ENCODE measurements around the gene MAPK6. TPM values are rescaled to one million over a fixed set of nuclear protein-coding genes. Genes with fewer than 3 reads are reported as not detected.

MAPK6 gene
- total RNA-seq (10 to 100 TPM; 19.2 to 44.1 (median 25.3) TPM), polyA plus RNA-seq (1 to 10 TPM; 5.1 to 6.0 TPM), total RNA-seq (67.2 reads per million, percentile 77 among the genes with 10 or more reads in this experiment)

DNA sequence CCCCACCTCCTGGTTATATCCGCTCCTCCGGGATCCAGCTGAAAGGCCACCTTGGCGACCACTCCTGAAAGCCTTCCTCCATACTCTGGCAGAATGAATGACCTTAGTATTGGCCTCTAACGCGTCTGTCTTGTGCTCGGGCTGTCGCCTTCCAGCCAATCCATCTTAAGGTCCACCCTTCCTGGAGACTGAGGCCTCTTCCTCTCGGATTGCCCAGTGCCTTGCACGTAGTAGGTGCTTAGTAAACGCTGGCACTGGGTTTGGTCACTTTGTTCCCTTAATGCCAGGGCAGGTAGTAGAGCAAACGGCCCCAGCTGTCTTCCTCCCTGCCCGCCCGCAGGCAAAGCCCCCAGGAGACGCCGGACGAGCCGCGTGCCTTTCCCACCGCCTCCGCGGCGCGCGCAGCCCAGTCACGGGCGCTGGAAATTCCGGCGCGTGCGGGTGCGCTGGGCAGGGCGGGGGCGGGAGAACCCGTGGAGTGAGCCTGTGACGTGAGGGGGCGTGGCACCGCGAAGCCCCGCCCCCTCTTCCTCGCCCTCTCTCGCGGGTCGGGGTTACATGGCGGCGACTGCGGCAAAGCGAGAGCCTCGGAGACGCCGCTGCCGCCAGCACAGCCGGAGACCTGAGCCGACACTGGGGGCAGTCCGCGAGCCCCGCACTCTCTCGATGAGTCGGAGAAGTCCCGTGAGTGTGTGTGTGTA, at the start of gene MAPK6:
MAPK6 (plus strand) TSS at position 527 of the 701 bp plus-strand sequence. CDS start 27,242 bp downstream, outside the sequence.
- Mint-ChIP-seq H3K4me3 (peak within 1 kb of the TSS; percentile 90 to 99 (median 96)), H3K36me3 (peaks cover 0 to 5% (median 0%) of the 10 kb centered on the region in 5 donors), H3K4me1 (peaks cover 32 to 50% (median 39%) of the 10 kb centered on the region in 7 donors), H3K9me3 (no peaks in the 10 kb centered on the region), H3K27ac (peak within 1 kb of the TSS; percentile 88 to 100 (median 98)), H3K27me3 (peaks cover 0 to 15% (median 0%) of the 10 kb centered on the region in 5 donors)
- Histone ChIP-seq H3K27ac (ENCODE audit: low read depth, low read length) (peak within 1 kb of the TSS; percentile 88), H3K27me3 (ENCODE audit: control insufficient read depth in 2 of 2, insufficient read depth in 2 of 2, low read length in 2 of 2) (no peaks in the 10 kb centered on the region), H3K4me1 (ENCODE audit: control insufficient read depth in 2 of 2, insufficient read depth in 2 of 2, low read length in 2 of 2) (peaks cover 9 to 29% of the 10 kb centered on the region in 2 donors), H3K9me3 (ENCODE audit: control insufficient read depth in 2 of 3, low read length in 3 of 3) (no peaks in the 10 kb centered on the region), H3K36me3 (ENCODE audit: control insufficient read depth in 2 of 3, insufficient read depth in 3 of 3, low read length in 3 of 3) (no peaks in the 10 kb centered on the region), H3K4me3 (ENCODE audit: low read length) (peak within 1 kb of the TSS; percentile 79)
- ATAC-seq (peak; percentile 95), DNase-seq (peak; percentile 91 to 96 (median 94))
- ChIA-PET CTCF (no interaction called here), POLR2A (interaction anchor here (0.9 to 1.1 kb wide), 2 partner anchors 25 to 61 kb away, joined by 3 to 4 read pairs; no protein-coding TSS in a partner anchor)
- intact Hi-C loops (cut with micrococcal nuclease) = loop anchor here (1.0 kb wide), 7 partner anchors 13 to 161 kb away; partner anchors contain the start of gene LEO1 (in 2 of the 2)

DNA sequence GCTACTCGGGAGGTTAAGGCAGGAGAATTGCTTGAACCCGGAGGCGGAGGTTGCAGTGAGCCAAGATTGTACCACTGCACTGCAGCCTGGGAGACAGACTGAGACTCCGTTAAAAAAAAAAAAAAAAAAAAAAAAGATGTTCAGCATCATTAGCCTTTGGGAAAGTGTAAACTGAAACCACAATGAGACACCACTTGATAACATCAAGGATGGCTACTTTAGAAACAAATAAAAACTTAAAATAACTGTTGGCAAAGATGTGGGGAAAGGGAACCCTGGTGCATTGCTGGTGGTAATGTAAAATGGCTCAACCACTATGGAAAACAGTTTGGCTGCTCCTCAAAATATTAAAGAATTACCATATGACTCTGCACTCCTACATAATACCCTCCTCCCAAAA, 49.3 kb upstream of the MAPK6 start:
- peaks cover 11 to 13% of the 10 kb centered on the region in 2 donors for H3K4me1 ChIP-seq (ENCODE audit: control insufficient read depth in 2 of 2, insufficient read depth in 2 of 2, low read length in 2 of 2)
- no peak for ATAC-seq

DNA sequence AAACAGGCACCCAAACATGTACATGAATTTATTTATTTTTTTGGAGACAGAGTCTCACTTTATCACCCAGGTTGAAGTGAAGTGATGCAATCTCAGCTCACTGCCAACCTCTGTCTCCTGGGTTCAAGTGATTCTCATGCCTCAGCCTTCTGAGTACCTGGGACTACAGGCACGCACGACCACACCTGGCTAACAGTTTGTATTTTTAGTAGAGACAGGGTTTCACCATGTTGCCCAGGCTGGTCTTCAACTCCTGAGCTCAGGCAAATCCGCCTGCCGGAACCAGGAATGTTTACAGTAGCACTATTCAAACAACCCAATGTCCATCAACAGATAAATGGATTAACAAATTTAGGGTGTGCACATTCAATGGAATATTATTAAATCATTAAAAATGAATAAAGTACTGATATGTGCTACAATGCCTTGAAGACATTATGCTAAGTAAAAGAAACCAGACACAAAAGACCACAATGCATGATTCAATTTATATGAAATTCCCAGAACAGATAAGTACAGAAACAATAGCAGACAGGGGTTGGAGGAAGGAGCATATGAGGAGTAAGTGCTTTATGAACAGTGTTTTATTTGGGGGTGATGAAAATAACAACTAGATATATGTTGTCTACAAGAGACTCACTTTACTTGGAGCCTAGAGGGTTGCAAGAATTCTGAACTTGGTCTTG, 48.7 kb upstream of the MAPK6 start:
- Histone ChIP-seq H3K4me1 (ENCODE audit: control insufficient read depth in 2 of 2, insufficient read depth in 2 of 2, low read length in 2 of 2) (peaks cover 11 to 13% of the 10 kb centered on the region in 2 donors), H3K36me3 (ENCODE audit: control insufficient read depth in 2 of 3, insufficient read depth in 3 of 3, low read length in 3 of 3) (peaks cover 0 to 12% (median 0%) of the 10 kb centered on the region in 3 experiments), H3K27ac (ENCODE audit: low read depth, low read length) (no peak overlapping the region), H3K4me3 (ENCODE audit: low read length) (peak overlapping the region; percentile 95), H3K27me3 (ENCODE audit: control insufficient read depth in 2 of 2, insufficient read depth in 2 of 2, low read length in 2 of 2) (no peaks in the 10 kb centered on the region), H3K9me3 (ENCODE audit: control insufficient read depth in 2 of 3, low read length in 3 of 3) (peaks cover 0 to 10% (median 0%) of the 10 kb centered on the region in 3 experiments)
- H3K4me3 Mint-ChIP-seq = peak overlapping the region; percentile 97 to 99 (median 98)
- peaks cover 12 to 28% (median 25%) of the 10 kb centered on the region in 5 donors for H3K36me3 Mint-ChIP-seq
- H3K27ac Mint-ChIP-seq = peak overlapping the region; percentile 94 to 100 (median 98)
- ChIA-PET CTCF (interaction anchor here (0.9 to 2.6 kb wide), 4 partner anchors 14 to 107 kb away, joined by 3 to 13 read pairs (median 4); no protein-coding TSS in a partner anchor), POLR2A (interaction anchor here (0.6 to 3.4 kb wide), 6 partner anchors 11 to 1025 kb away, joined by 3 to 19 read pairs (median 8); no protein-coding TSS in a partner anchor)
- H3K4me1 Mint-ChIP-seq = peaks cover 20 to 45% (median 38%) of the 10 kb centered on the region in 7 donors
- no peak for ATAC-seq
- DNase-seq = no peak
- peaks cover 0 to 27% (median 9%) of the 10 kb centered on the region in 11 donors for H3K9me3 Mint-ChIP-seq
- peaks cover 0 to 3% (median 0%) of the 10 kb centered on the region in 5 donors for H3K27me3 Mint-ChIP-seq
- intact Hi-C loops (cut with micrococcal nuclease) = loop anchor here in 1 of 2 donors (5.0 kb wide), 3 partner anchors 37 to 707 kb away; partner anchors contain the start of genes ATOSA and TMOD3

More for the DNA sequence above, 49.3 kb upstream of the MAPK6 start:
- Mint-ChIP-seq H3K36me3 (peaks cover 12 to 31% (median 29%) of the 10 kb centered on the region in 5 donors), H3K4me1 (peaks cover 22 to 50% (median 42%) of the 10 kb centered on the region in 7 donors), H3K27ac (peak overlapping the region in 2 of 9 donors; percentile 56 to 63), H3K4me3 (peak overlapping the region in 9 of 10 donors; percentile 3 to 99 (median 98)), H3K9me3 (peaks cover 0 to 27% (median 9%) of the 10 kb centered on the region in 11 donors), H3K27me3 (peaks cover 0 to 3% (median 0%) of the 10 kb centered on the region in 5 donors)
- ChIA-PET CTCF (interaction anchor here (1.3 kb wide), 1 partner anchor 14 kb away, joined by 3 read pairs; no protein-coding TSS in a partner anchor), POLR2A (no interaction called here)
- intact Hi-C loops (cut with micrococcal nuclease) = loop anchor here in 1 of 2 donors (5.0 kb wide), 3 partner anchors 38 to 708 kb away; partner anchors contain the start of genes ATOSA and TMOD3
- Histone ChIP-seq H3K27me3 (ENCODE audit: control insufficient read depth in 2 of 2, insufficient read depth in 2 of 2, low read length in 2 of 2) (no peaks in the 10 kb centered on the region), H3K9me3 (ENCODE audit: control insufficient read depth in 2 of 3, low read length in 3 of 3) (peaks cover 0 to 10% (median 0%) of the 10 kb centered on the region in 3 experiments), H3K27ac (ENCODE audit: low read depth, low read length) (no peak overlapping the region), H3K36me3 (ENCODE audit: control insufficient read depth in 2 of 3, insufficient read depth in 3 of 3, low read length in 3 of 3) (peaks cover 0 to 16% (median 0%) of the 10 kb centered on the region in 3 experiments), H3K4me3 (ENCODE audit: low read length) (no peak overlapping the region)
- DNase-seq = no peak

DNA sequence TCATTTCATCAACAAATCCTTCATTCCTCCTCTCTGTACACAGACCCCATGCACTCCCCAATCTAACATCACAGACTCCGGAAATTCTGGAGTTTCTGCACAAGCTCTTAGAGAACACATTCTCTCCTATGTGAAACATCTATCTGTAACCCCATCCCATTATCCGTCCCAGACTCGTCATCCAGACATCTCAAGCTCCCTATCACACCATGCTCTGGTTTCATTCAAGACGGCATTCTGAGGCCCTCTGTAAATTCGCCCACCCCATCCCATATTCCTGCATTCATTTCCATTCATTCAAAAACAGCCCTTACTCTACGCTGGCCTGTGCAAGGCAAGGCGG, 48.0 kb upstream of the MAPK6 start:
- POLR2A ChIA-PET = interaction anchor here (0.5 to 3.4 kb wide), 15 partner anchors 10 to 1026 kb away, joined by 3 to 19 read pairs (median 5); no protein-coding TSS in a partner anchor
- Mint-ChIP-seq H3K27me3 (peaks cover 0 to 3% (median 0%) of the 10 kb centered on the region in 5 donors), H3K4me1 (peaks cover 14 to 38% (median 30%) of the 10 kb centered on the region in 7 donors), H3K4me3 (peak overlapping the region; percentile 97 to 99 (median 98)), H3K36me3 (peaks cover 8 to 21% (median 18%) of the 10 kb centered on the region in 5 donors), H3K9me3 (peaks cover 0 to 23% (median 9%) of the 10 kb centered on the region in 11 donors), H3K27ac (peak overlapping the region; percentile 94 to 100 (median 98))
- peaks cover 0 to 10% (median 0%) of the 10 kb centered on the region in 3 experiments for H3K9me3 ChIP-seq (ENCODE audit: control insufficient read depth in 2 of 3, low read length in 3 of 3)
- intact Hi-C loops (cut with micrococcal nuclease) = loop anchor here (1.0 to 5.0 kb wide), 8 partner anchors 11 to 706 kb away; partner anchors contain the start of genes MAPK6 (in 2 of the 2), TMOD3 (in 2 of the 2) and ATOSA (in 1 of the 2)
- CTCF ChIA-PET = interaction anchor here (0.6 to 2.6 kb wide), 6 partner anchors 10 to 256 kb away, joined by 3 to 13 read pairs (median 4); no protein-coding TSS in a partner anchor
- no peak for ATAC-seq
- peak in 1 of 9 donors; percentile 2 for DNase-seq
- H3K27ac ChIP-seq (ENCODE audit: low read depth, low read length) = peak overlapping the region; percentile 79
- H3K4me3 ChIP-seq (ENCODE audit: low read length) = peak overlapping the region; percentile 95
- peaks cover 11 to 13% of the 10 kb centered on the region in 2 donors for H3K4me1 ChIP-seq (ENCODE audit: control insufficient read depth in 2 of 2, insufficient read depth in 2 of 2, low read length in 2 of 2)
- peaks cover 0 to 8% (median 0%) of the 10 kb centered on the region in 3 experiments for H3K36me3 ChIP-seq (ENCODE audit: control insufficient read depth in 2 of 3, insufficient read depth in 3 of 3, low read length in 3 of 3)
- H3K27me3 ChIP-seq (ENCODE audit: control insufficient read depth in 2 of 2, insufficient read depth in 2 of 2, low read length in 2 of 2) = no peaks in the 10 kb centered on the region

DNA sequence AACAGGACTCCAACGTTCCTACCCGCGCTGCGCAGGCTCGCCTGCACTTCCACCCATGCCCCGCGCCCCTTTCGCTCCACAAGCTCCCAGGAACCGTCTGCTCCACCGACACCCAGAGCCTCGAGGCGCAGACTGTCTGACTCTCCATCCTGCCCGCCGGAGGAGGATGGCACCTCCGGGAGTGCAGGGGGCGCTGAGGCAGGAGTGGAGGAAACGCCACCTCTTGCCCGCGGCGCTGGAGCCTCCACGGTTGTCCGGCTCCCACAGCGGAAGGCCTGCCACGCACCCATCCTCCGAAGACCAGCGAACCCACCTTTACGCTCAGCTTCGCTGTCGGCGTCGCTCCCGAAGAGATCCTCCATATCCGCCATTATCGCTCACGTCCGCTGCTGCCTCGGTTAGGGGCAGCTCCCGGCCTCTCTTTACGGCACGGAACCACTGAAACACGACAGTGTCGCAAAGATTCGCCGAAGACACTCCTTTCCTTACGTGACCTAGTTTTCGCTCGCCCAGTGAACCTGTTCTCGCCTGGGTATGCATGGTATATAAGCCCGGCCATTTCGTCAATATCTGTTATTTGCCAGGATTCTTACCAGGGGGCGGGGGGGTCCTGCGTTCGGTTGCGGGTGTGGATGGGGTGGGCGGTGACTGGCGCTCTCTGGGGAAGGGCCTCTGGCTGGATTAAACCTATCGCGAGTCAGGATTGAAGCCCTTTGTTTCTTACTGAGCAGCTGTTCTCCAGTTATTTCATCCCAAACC, 47.5 kb upstream of the MAPK6 start, which contains the start of gene LEO1:
LEO1 (minus strand) TSS at position 404 of the 759 bp plus-strand sequence; CDS start at position 371, 33 bp downstream.
- intact Hi-C loops (cut with micrococcal nuclease) = loop anchor here (1.0 to 5.0 kb wide), 8 partner anchors 11 to 706 kb away; partner anchors contain the start of genes MAPK6 (in 2 of the 2), TMOD3 (in 2 of the 2) and ATOSA (in 1 of the 2)
- Histone ChIP-seq H3K27me3 (ENCODE audit: control insufficient read depth in 2 of 2, insufficient read depth in 2 of 2, low read length in 2 of 2) (no peaks in the 10 kb centered on the region), H3K4me3 (ENCODE audit: low read length) (peak within 1 kb of the TSS; percentile 95), H3K4me1 (ENCODE audit: control insufficient read depth in 2 of 2, insufficient read depth in 2 of 2, low read length in 2 of 2) (peaks cover 11 to 13% of the 10 kb centered on the region in 2 donors), H3K9me3 (ENCODE audit: control insufficient read depth in 2 of 3, low read length in 3 of 3) (peaks cover 0 to 10% (median 0%) of the 10 kb centered on the region in 3 experiments), H3K27ac (ENCODE audit: low read depth, low read length) (peak within 1 kb of the TSS; percentile 79), H3K36me3 (ENCODE audit: control insufficient read depth in 2 of 3, insufficient read depth in 3 of 3, low read length in 3 of 3) (peaks cover 0 to 4% (median 0%) of the 10 kb centered on the region in 3 experiments)
- H3K36me3 Mint-ChIP-seq = peaks cover 4 to 16% (median 14%) of the 10 kb centered on the region in 5 donors
- H3K4me1 Mint-ChIP-seq = peaks cover 10 to 33% (median 26%) of the 10 kb centered on the region in 7 donors
- CTCF ChIA-PET = interaction anchor here (0.6 to 2.6 kb wide), 5 partner anchors 10 to 256 kb away, joined by 3 to 13 read pairs (median 4); no protein-coding TSS in a partner anchor
- ATAC-seq (peak; percentile 98), DNase-seq (peak; percentile 59 to 94 (median 91))
- H3K9me3 Mint-ChIP-seq = peaks cover 0 to 18% (median 6%) of the 10 kb centered on the region in 11 donors
- H3K27me3 Mint-ChIP-seq = peaks cover 0 to 3% (median 0%) of the 10 kb centered on the region in 5 donors
- POLR2A ChIA-PET = interaction anchor here (0.5 to 3.4 kb wide), 15 partner anchors 9 to 264 kb away, joined by 3 to 19 read pairs (median 5); no protein-coding TSS in a partner anchor
- H3K27ac Mint-ChIP-seq = peak within 1 kb of the TSS; percentile 94 to 100 (median 98)
- peak within 1 kb of the TSS; percentile 97 to 99 (median 98) for H3K4me3 Mint-ChIP-seq

Measured in naive thymus-derived CD4-positive, alpha-beta T cell (primary cell).